Raji (cell line): ENCODE results near the gene OXSM.

Source experiments
- POLR2A ChIP-seq: IDR thresholded peaks from 2 replicates; pipeline ENCODE4 v1.6.1; 2011; ENCODE audit warnings: low read depth, low read length, control low read depth; ENCODE audit not compliant: insufficient read depth

OXSM gene

GRCh38 chr3:25830373-25831280 is 40.7 kb downstream of the OXSM start:
- no peak for TF ChIP-seq POLR2A

- no peak for TF ChIP-seq POLR2A
Measured at GRCh38 chr3:25831578-25831977, 41.7 kb downstream of the OXSM start.

- no peak for TF ChIP-seq POLR2A
Measured at GRCh38 chr3:25834346-25834745, 44.5 kb downstream of the OXSM start.

GRCh38 chr3:25836579-25836978 is 46.7 kb downstream of the OXSM start:
- TF ChIP-seq POLR2A = no peak

GRCh38 chr3:25837038-25837437 is 47.1 kb downstream of the OXSM start:
- no peak for TF ChIP-seq POLR2A

- TF ChIP-seq POLR2A = no peak
Measured at GRCh38 chr3:25840099-25840498, 50.2 kb downstream of the OXSM start.

- TF ChIP-seq POLR2A = no peak
Measured at GRCh38 chr3:25843332-25843731, 53.4 kb downstream of the OXSM start.
